Neural cell (in vitro differentiated cells): ENCODE measurements around the gene SLC22A16. TPM values are rescaled to one million over a fixed set of nuclear protein-coding genes. Genes with fewer than 3 reads are reported as not detected.

Experiments used
- H2AFZ ChIP-seq: fragments of 200-600, 300-800 bp; sonication (generic), shearing (Covaris generic); 2 replicates; pipeline ENCODE4 v1.6.0; 2014; ENCODE audit warnings: low read depth, mild to moderate bottlenecking, antibody characterized with exemption, low read length, moderate library complexity
- H3F3A ChIP-seq: fragments of 200-600 bp; shearing (Covaris generic); 2 replicates; pipeline ENCODE4 v1.6.1; 2016; ENCODE audit warnings: mild to moderate bottlenecking, moderate library complexity, mixed read lengths, antibody characterized with exemption, low read length; ENCODE audit not compliant: insufficient read depth, poor library complexity, severe bottlenecking
- H3K27ac ChIP-seq: fragments of 200-600, 300-800 bp; sonication (generic), shearing (Covaris generic); 2 replicates; pipeline ENCODE4 v1.5.1; 2014; ENCODE audit warnings: mild to moderate bottlenecking, low read length, moderate library complexity
- H3K27me3 ChIP-seq: fragments of 300-800, 200-600 bp; sonication (generic), shearing (Covaris generic); 2 replicates; pipeline ENCODE4 v1.6.0; 2014; ENCODE audit warnings: mild to moderate bottlenecking, low read depth, low read length, moderate library complexity; ENCODE audit not compliant: insufficient read depth
- H3K36me3 ChIP-seq: fragments of 300-800, 200-600 bp; sonication (generic), shearing (Covaris generic); 2 replicates; pipeline ENCODE4 v1.5.1; 2014; ENCODE audit warnings: mild to moderate bottlenecking, antibody characterized with exemption, low read length, moderate library complexity; ENCODE audit not compliant: insufficient read depth
- H3K4me2 ChIP-seq: fragments of 300-800, 200-600 bp; sonication (generic), shearing (Covaris generic); 2 replicates; pipeline ENCODE4 v1.6.0; 2014; ENCODE audit warnings: mild to moderate bottlenecking, low read length
- H3K4me3 ChIP-seq: fragments of 300-800, 200-600 bp; sonication (generic), shearing (Covaris generic); 2 replicates; pipeline ENCODE4 v1.5.1; 2014; ENCODE audit warnings: mild to moderate bottlenecking, low read length, moderate library complexity
- H3K79me2 ChIP-seq: fragments of 200-600 bp; shearing (Covaris generic); replicated peaks from 2 replicates; pipeline ENCODE4 v1.6.0; 2014; ENCODE audit warnings: mild to moderate bottlenecking, low read length, moderate library complexity; ENCODE audit not compliant: insufficient read depth
- H3K9ac ChIP-seq: fragments of 300-800, 200-600 bp; sonication (generic), shearing (Covaris generic); 2 replicates; pipeline ENCODE4 v1.6.1; 2016; ENCODE audit warnings: mild to moderate bottlenecking, low read length, mixed read lengths
- H3K9me2 ChIP-seq: fragments of 200-600 bp; shearing (Covaris generic); 2 replicates; pipeline ENCODE4 v1.6.1; 2016; ENCODE audit warnings: mild to moderate bottlenecking, low read length, mixed read lengths; ENCODE audit not compliant: insufficient read depth
- H3K9me3 ChIP-seq: fragments of 200-600, 300-800 bp; sonication (generic), shearing (Covaris generic); 2 replicates; pipeline ENCODE4 v1.6.1; 2016; ENCODE audit warnings: mild to moderate bottlenecking, mixed run types, low read length, moderate library complexity, mixed read lengths
- H4K20me1 ChIP-seq: fragments of 200-600 bp; shearing (Covaris generic); 2 replicates; pipeline ENCODE4 v1.6.1; 2016; ENCODE audit warnings: mild to moderate bottlenecking, mixed run types; ENCODE audit not compliant: insufficient read depth
- CTCF ChIP-seq: fragments of 450-650 bp; IDR thresholded peaks from 2 replicates; pipeline ENCODE4 v1.5.1; 2014; ENCODE audit warnings: antibody characterized with exemption, mild to moderate bottlenecking, moderate library complexity; ENCODE audit not compliant: poor library complexity, severe bottlenecking
- EP300 ChIP-seq: fragments of 450-650 bp; conservative IDR thresholded peaks from 2 replicates; pipeline ENCODE4 v1.6.1; 2014; ENCODE audit warnings: antibody characterized with exemption, mild to moderate bottlenecking, moderate library complexity; ENCODE audit not compliant: poor library complexity, severe bottlenecking
- EZH2 ChIP-seq: fragments of 200-600, 300-800 bp; shearing (Covaris generic), sonication (generic); IDR thresholded peaks from 2 replicates; pipeline ENCODE4 v1.6.1; 2014; ENCODE audit warnings: antibody characterized with exemption, low read length, borderline replicate concordance, mild to moderate bottlenecking; ENCODE audit not compliant: insufficient read depth, poor library complexity, severe bottlenecking
- MXI1 ChIP-seq: fragments of 450-650 bp; conservative IDR thresholded peaks from 2 replicates; pipeline ENCODE4 v1.6.1; 2014; ENCODE audit warnings: antibody characterized with exemption, mild to moderate bottlenecking; ENCODE audit not compliant: poor library complexity, severe bottlenecking
- POLR2AphosphoS5 ChIP-seq: IDR thresholded peaks from 2 replicates; pipeline ENCODE4 v1.6.1; 2012
- RAD21 ChIP-seq: fragments of 450-650 bp; conservative IDR thresholded peaks from 2 replicates; pipeline ENCODE4 v1.6.1; 2014; ENCODE audit warnings: antibody characterized with exemption, mild to moderate bottlenecking, moderate library complexity
- REST ChIP-seq: IDR thresholded peaks from 2 replicates; pipeline ENCODE4 v1.6.1; 2012; ENCODE audit warnings: borderline replicate concordance
- SMC3 ChIP-seq: fragments of 450-650 bp; conservative IDR thresholded peaks from 2 replicates; pipeline ENCODE4 v1.6.1; 2014; ENCODE audit warnings: antibody characterized with exemption, mild to moderate bottlenecking, moderate library complexity; ENCODE audit not compliant: poor library complexity
- TAF1 ChIP-seq: IDR thresholded peaks from 2 replicates; pipeline ENCODE4 v1.6.1; 2012; ENCODE audit warnings: low read depth
- polyA plus RNA-seq: library from polyadenylated mRNA; depleted of rRNA; stranded (reverse); fragments of >200 nt; gene quantifications from 2 replicates; pipeline ENCODE4 v1.2.3, GENCODE V29; 2014

Gene SLC22A16
- polyA plus RNA-seq, 1 donor from 2014 or later: not detected

GRCh38 chr6:110517034-110517433 is 40.6 kb upstream of the SLC22A16 start:
- no peak for TF ChIP-seq RAD21
- TF ChIP-seq REST: no peak
- no peak for TF ChIP-seq CTCF
- no peak for TF ChIP-seq SMC3
- no peak for TF ChIP-seq MXI1
- no peak for TF ChIP-seq POLR2AphosphoS5
- no peak for TF ChIP-seq EP300
- no peak for TF ChIP-seq TAF1
- TF ChIP-seq EZH2: no peak
- Histone ChIP-seq H3K9ac (no peak overlapping the region), H2AFZ (no peak overlapping the region)

GRCh38 chr6:110514818-110515217 is 38.4 kb upstream of the SLC22A16 start:
- no peaks in the 10 kb centered on the region for H3K9me3 ChIP-seq
- H3K27ac ChIP-seq: no peak overlapping the region
- H3K4me3 ChIP-seq: no peak overlapping the region
- no peaks in the 10 kb centered on the region for H3F3A ChIP-seq
- no peaks in the 10 kb centered on the region for H3K79me2 ChIP-seq
- TF ChIP-seq RAD21: no peak
- TF ChIP-seq MXI1: no peak
- TF ChIP-seq EZH2: no peak
- TF ChIP-seq POLR2AphosphoS5: no peak
- no peak for TF ChIP-seq CTCF
- no peak for TF ChIP-seq TAF1
- TF ChIP-seq SMC3: no peak
- no peak for TF ChIP-seq EP300
- TF ChIP-seq REST: no peak
- H2AFZ ChIP-seq: no peak overlapping the region
- no peaks in the 10 kb centered on the region for H3K36me3 ChIP-seq
- H3K9ac ChIP-seq: no peak overlapping the region
- no peak overlapping the region for H3K4me2 ChIP-seq
- no peaks in the 10 kb centered on the region for H3K27me3 ChIP-seq
- no peaks in the 10 kb centered on the region for H4K20me1 ChIP-seq
- no peaks in the 10 kb centered on the region for H3K9me2 ChIP-seq

More at GRCh38 chr6:110517034-110517433, 40.6 kb upstream of the SLC22A16 start:
- no peaks in the 10 kb centered on the region for H3K36me3 ChIP-seq
- no peak overlapping the region for H3K27ac ChIP-seq
- H3K4me2 ChIP-seq: no peak overlapping the region
- no peaks in the 10 kb centered on the region for H3F3A ChIP-seq
- no peaks in the 10 kb centered on the region for H3K9me3 ChIP-seq
- H4K20me1 ChIP-seq: no peaks in the 10 kb centered on the region
- H3K4me3 ChIP-seq: no peak overlapping the region
- no peaks in the 10 kb centered on the region for H3K27me3 ChIP-seq
- no peaks in the 10 kb centered on the region for H3K79me2 ChIP-seq
- H3K9me2 ChIP-seq: no peaks in the 10 kb centered on the region
